Vagina (tissue), 2 donors: ENCODE results near the gene KCTD11.

ENCODE experiments used
- POLR2A ChIP-seq, 2 donors: fragments of 450-650 bp; IDR thresholded peaks; one replicate each; pipeline ENCODE4 v1.6.1; 2017; ENCODE audit warnings: antibody characterized with exemption in 2 of 2, mild to moderate bottlenecking in 2 of 2, moderate library complexity in 2 of 2
- POLR2AphosphoS5 ChIP-seq, 2 donors: sonication (generic); formaldehyde crosslinking; IDR thresholded peaks; one replicate each; pipeline ENCODE4 v1.9.0; 2017; ENCODE audit warnings: antibody characterized with exemption in 2 of 2, mild to moderate bottlenecking in 2 of 2, low read depth in 1 of 2; ENCODE audit not compliant: insufficient read depth in 1 of 2
- TF ChIP-seq, protein P1 (sequence below), 3 experiments: fragments of 450-650 bp in 2 of 3; fragments of 200-600 bp in 1 of 3; sonication (generic) in 1 of 3; IDR thresholded peaks; one replicate each; pipeline ENCODE4 v1.5.1; 2017 to 2019; ENCODE audit warnings: antibody characterized with exemption in 3 of 3, mild to moderate bottlenecking in 2 of 3, moderate library complexity in 2 of 3

DNA sequence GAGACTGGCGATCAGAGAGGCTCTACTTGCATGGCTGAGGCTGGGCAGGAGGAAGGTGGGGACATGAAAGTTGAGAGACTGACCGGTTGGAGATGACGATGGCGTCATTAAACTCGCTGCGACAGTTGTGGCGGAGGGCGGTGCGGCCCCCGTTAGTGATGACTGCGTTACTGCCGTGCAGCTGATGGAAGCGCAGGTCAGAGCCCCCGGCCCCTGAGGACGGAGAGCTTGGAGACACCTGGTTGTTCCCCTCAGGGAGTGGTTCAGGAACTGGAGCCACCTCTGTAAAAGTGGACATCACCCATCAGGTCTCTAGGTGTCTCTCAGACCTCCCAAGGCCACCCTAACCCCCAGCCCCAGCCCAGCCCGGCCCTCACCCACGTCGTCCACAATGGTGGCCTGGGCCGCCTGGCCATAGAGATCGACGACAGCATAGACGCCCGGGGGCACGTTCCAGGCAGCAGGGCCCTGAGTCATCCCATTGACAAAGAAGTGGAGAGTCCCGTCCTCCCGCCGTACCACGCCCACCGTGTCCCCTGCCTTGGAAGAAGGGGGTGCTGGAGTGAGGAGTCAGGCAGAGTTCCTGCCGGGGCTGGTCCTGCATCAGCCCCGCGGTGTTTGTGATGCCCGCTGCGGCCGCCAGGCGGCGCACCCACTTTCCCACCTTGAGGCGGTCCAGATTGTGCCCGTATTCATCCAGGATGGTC lies 28.1 kb upstream of the KCTD11 start:
- TF ChIP-seq, protein P1, sequence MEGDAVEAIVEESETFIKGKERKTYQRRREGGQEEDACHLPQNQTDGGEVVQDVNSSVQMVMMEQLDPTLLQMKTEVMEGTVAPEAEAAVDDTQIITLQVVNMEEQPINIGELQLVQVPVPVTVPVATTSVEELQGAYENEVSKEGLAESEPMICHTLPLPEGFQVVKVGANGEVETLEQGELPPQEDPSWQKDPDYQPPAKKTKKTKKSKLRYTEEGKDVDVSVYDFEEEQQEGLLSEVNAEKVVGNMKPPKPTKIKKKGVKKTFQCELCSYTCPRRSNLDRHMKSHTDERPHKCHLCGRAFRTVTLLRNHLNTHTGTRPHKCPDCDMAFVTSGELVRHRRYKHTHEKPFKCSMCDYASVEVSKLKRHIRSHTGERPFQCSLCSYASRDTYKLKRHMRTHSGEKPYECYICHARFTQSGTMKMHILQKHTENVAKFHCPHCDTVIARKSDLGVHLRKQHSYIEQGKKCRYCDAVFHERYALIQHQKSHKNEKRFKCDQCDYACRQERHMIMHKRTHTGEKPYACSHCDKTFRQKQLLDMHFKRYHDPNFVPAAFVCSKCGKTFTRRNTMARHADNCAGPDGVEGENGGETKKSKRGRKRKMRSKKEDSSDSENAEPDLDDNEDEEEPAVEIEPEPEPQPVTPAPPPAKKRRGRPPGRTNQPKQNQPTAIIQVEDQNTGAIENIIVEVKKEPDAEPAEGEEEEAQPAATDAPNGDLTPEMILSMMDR (IDR thresholded peaks at IDR 0.05), result peak; percentile 49 to 60 (median 56)
- TF ChIP-seq POLR2AphosphoS5 (IDR thresholded peaks at IDR 0.05; ENCODE audit: insufficient read depth in 1 of 2, low read depth in 1 of 2) (no peak), POLR2A (IDR thresholded peaks at IDR 0.05) (no peak)
